ENCODE data around the gene HNRNPR.

DNA sequence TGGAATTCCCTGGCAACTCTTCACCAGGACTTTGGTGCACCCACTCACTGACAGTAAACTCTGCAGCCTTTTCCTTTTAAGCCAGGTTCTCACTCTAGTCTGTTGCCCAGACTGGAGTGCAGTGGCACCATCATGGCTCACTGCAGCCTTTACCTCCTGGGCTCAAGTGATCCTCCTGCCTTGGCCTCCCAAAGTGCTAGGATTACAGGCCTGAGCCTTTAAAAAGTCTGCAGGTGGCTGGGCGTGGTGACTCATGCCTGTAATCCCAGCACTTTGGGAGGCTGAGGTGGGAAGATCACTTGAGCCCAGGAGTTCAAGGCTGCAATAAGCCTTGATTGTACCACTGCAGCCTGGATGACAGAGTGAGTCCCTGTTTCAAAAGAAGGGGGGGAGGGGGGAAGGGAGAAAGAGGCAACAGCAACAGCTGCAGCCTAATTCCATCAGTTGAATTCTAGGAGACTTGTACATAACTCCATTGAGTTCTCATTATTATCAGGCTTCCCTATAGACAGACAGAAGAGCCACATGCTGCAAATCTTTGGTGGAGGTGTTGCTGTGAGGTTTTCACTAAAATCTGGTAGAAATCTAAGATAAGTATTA lies 8.1 kb upstream of the HNRNPR start:
- TF ChIP-seq MAZ (CRISPR knock-in tag; conservative IDR thresholded peaks at IDR 0.05 in 1 of 2, IDR thresholded peaks at IDR 0.05 in 1 of 2) (no peak), SAP30 (IDR thresholded peaks at IDR 0.05; ENCODE audit: borderline replicate concordance, insufficient read depth, low read depth, low read length, poor library complexity, severe bottlenecking) (no peak)

Data from K562 (cell line).